ENCODE results near the gene DYNLL1. TPM values are rescaled to one million over a fixed set of nuclear protein-coding genes. Genes with fewer than 3 reads are reported as not detected.
A peak's percentile ranks its signal among the peaks of the same experiment; 100 is the strongest.

The DYNLL1 gene
- total and polyA plus RNA-seq, 2 of the 13 experiments (the other 11 are each of a cell fraction or from before 2014, with no cell fraction given) = 271 to 294 TPM

- TF ChIP-seq ZNF800 (CRISPR knock-in tag; IDR thresholded peaks at IDR 0.05) = peak; percentile 71
- TF ChIP-seq TCF12 (IDR thresholded peaks at IDR 0.05) = no peak
- no peak for TF ChIP-seq TCF12 (CRISPR knock-in tag; IDR thresholded peaks at IDR 0.05)
- peak; percentile 90 for TF ChIP-seq IRX3 (CRISPR knock-in tag; IDR thresholded peaks at IDR 0.05; ENCODE audit: borderline replicate concordance, low read depth)
- TF ChIP-seq ZFAT (CRISPR knock-in tag; conservative IDR thresholded peaks at IDR 0.05) = no peak
- no peak for TF ChIP-seq TCF7L2 (IDR thresholded peaks at IDR 0.05; ENCODE audit: low read depth, low read length)
- TF ChIP-seq U2AF2 (IDR thresholded peaks at IDR 0.05; ENCODE audit: low read depth, low read length) = no peak
- TF ChIP-seq ZNF382 (CRISPR knock-in tag; IDR thresholded peaks at IDR 0.05; ENCODE audit: borderline replicate concordance) = no peak
- peak; percentile 70; the same call in 1 of the 2 replicates for TF ChIP-seq ZNF616 (CRISPR knock-in tag; IDR thresholded peaks at IDR 0.05; ENCODE audit: low read depth)
- no peak for TF ChIP-seq KDM4B (CRISPR knock-in tag; IDR thresholded peaks at IDR 0.05)
- TF ChIP-seq MIER3 (CRISPR knock-in tag; IDR thresholded peaks at IDR 0.05; ENCODE audit: borderline replicate concordance) = peak; percentile 30; the same call in 1 of the 2 replicates
- TF ChIP-seq DMTF1 (CRISPR knock-in tag; IDR thresholded peaks at IDR 0.05) = no peak
- no peak for TF ChIP-seq AKNA (CRISPR knock-in tag; IDR thresholded peaks at IDR 0.05; ENCODE audit: borderline replicate concordance)
- 0 out of 2 replicates have a peak, but pooled peaks have one; percentile 82 for TF ChIP-seq ZFYVE20 (CRISPR knock-in tag; IDR thresholded peaks at IDR 0.05; ENCODE audit: borderline replicate concordance, low read depth)
- TF ChIP-seq YEATS2 (CRISPR knock-in tag; IDR thresholded peaks at IDR 0.05; ENCODE audit: borderline replicate concordance) = peak; percentile 72
- no peak for TF ChIP-seq ZNF841 (CRISPR knock-in tag; IDR thresholded peaks at IDR 0.05; ENCODE audit: borderline replicate concordance)
- TF ChIP-seq ZNF225 (CRISPR knock-in tag; IDR thresholded peaks at IDR 0.05) = no peak
These were observed 26.3 kb upstream of the DYNLL1 start, which contains the start of gene SRSF9 (continued) for GRCh38 chr12:120469450-120470149.
